Measurements from ENCODE around the gene B3GNT5. TPM values are rescaled to one million over a fixed set of nuclear protein-coding genes. Genes with fewer than 3 reads are reported as not detected.

B3GNT5 gene
- total and polyA plus RNA-seq, 2 experiments from 2014 or later: 4.9 to 6.4 TPM

DNA sequence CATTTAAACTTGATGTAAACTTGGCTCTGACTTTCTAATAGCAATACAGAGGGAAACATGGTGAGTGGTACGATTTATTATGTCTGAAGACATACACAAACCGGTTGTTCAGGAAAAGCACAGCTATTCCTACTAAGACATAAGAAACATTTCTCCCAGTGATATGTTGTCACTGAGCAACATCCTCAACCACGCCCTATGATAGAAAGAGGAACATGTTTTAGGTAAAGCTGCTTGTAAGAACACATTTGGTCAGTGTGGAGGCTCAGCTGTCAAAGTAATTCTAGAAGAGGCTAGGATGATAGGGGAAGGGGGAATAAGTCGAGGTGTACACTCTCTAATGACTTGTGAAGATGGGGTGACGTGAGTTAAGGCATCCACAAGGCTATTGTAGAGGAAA, 42.7 kb upstream of the B3GNT5 start:
- Mint-ChIP-seq H3K4me1 (peaks cover 13% of the 10 kb centered on the region), H3K27ac (no peak overlapping the region), H3K4me3 (no peak overlapping the region), H3K9me3 (peaks cover 12% of the 10 kb centered on the region; the same call in 2 of the 3 replicates), H3K27me3 (ENCODE audit: insufficient read depth, low read depth, poor library complexity) (peaks cover 4% of the 10 kb centered on the region), H3K36me3 (ENCODE audit: low read depth) (no peaks in the 10 kb centered on the region)
- Histone ChIP-seq H3K4me3 (no peak overlapping the region), H3K4me2 (no peak overlapping the region), H3K9me2 (ENCODE audit: insufficient read depth) (no peaks in the 10 kb centered on the region), H3K4me1 (ENCODE audit: insufficient read depth) (no peaks in the 10 kb centered on the region; the same call in 1 of the 2 replicates), H2AFZ (no peak overlapping the region), H4K20me1 (replicated peaks; ENCODE audit: insufficient read depth) (no peaks in the 10 kb centered on the region), H3K27me3 (ENCODE audit: insufficient read depth) (no peaks in the 10 kb centered on the region), H3K27ac (ENCODE audit: low read depth) (no peak overlapping the region), H3K79me2 (replicated peaks; ENCODE audit: insufficient read depth) (no peaks in the 10 kb centered on the region), H3K36me3 (ENCODE audit: insufficient read depth) (no peaks in the 10 kb centered on the region), H3F3A (replicated peaks; ENCODE audit: low read depth) (no peaks in the 10 kb centered on the region)
- DNase-seq (ENCODE audit: low spot score) (no peak), ATAC-seq (no peak)
- TF ChIP-seq CTCF (conservative IDR thresholded peaks at IDR 0.05; ENCODE audit: low read depth in 2 of 2) (no peak), NANOG (IDR thresholded peaks at IDR 0.05; ENCODE audit: borderline replicate concordance) (no peak), ZNF462 (CRISPR knock-in tag; IDR thresholded peaks at IDR 0.05) (no peak), ZNF114 (CRISPR knock-in tag; IDR thresholded peaks at IDR 0.05) (no peak), REST (IDR thresholded peaks at IDR 0.05; ENCODE audit: unreplicated experiment) (no peak), STAT1 (IDR thresholded peaks at IDR 0.05; ENCODE audit: unreplicated experiment) (no peak), JUNB (IDR thresholded peaks at IDR 0.05; ENCODE audit: unreplicated experiment) (no peak), ZNF331 (CRISPR knock-in tag; IDR thresholded peaks at IDR 0.05; ENCODE audit: low read depth) (no peak)
- TF ChIP-seq, protein P1, sequence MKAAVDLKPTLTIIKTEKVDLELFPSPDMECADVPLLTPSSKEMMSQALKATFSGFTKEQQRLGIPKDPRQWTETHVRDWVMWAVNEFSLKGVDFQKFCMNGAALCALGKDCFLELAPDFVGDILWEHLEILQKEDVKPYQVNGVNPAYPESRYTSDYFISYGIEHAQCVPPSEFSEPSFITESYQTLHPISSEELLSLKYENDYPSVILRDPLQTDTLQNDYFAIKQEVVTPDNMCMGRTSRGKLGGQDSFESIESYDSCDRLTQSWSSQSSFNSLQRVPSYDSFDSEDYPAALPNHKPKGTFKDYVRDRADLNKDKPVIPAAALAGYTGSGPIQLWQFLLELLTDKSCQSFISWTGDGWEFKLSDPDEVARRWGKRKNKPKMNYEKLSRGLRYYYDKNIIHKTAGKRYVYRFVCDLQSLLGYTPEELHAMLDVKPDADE (IDR thresholded peaks at IDR 0.05): no peak
